Nephron (organoid): ENCODE results near the gene ZBTB33.

ENCODE experiments used
- H3K27ac Mint-ChIP-seq, 3 experiments: 2 replicates each; pipeline ENCODE4 v1.8.0; 2020; ENCODE audit warnings: mixed read lengths in 3 of 3, mild to moderate bottlenecking in 2 of 3, moderate library complexity in 1 of 3
- H3K27me3 Mint-ChIP-seq: 2 replicates; pipeline ENCODE4 v1.8.0; 2021; ENCODE audit warnings: low read depth, mild to moderate bottlenecking, moderate library complexity, mixed read lengths
- H3K36me3 Mint-ChIP-seq: 2 replicates; pipeline ENCODE4 v1.8.0; 2020; ENCODE audit warnings: low read depth, mixed read lengths
- H3K4me1 Mint-ChIP-seq: 2 replicates; pipeline ENCODE4 v1.8.0; 2020; ENCODE audit warnings: mixed read lengths
- H3K4me3 Mint-ChIP-seq, 3 experiments: 2 replicates each; pipeline ENCODE4 v1.8.0; 2020; ENCODE audit warnings: mild to moderate bottlenecking in 3 of 3, mixed read lengths in 3 of 3, moderate library complexity in 2 of 3
- H3K9me3 Mint-ChIP-seq: 2 replicates; pipeline ENCODE4 v1.8.0; 2020; ENCODE audit warnings: mixed read lengths
- TF ChIP-seq, protein P1 (sequence below), 3 experiments: fragments of 200-600 bp; sonication (generic); IDR thresholded peaks; one replicate each; pipeline ENCODE4 v1.5.0; 2021; ENCODE audit warnings: antibody characterized with exemption in 3 of 3; ENCODE audit not compliant: unreplicated experiment in 3 of 3

The ZBTB33 gene

DNA sequence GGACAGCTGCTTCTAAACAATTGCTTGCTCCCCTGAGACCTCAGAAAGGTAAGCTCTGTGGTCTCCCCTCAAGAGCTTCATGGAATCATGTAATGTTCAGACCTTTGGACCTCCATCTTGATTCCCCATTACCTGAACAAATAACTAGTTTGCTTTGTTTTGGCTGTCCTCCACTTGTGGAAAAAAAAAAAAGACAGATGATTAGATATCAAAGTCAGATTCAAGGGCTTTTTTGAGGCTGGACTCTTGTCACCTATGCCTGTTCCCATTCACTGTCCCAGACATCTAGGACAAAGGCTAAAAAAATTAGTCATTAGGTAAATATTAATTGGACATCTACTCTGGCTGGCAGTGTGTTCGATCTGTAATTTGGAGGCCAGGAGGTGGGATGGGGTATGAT, 47.3 kb downstream of the ZBTB33 start:
- Mint-ChIP-seq H3K4me1 (no peaks in the 10 kb centered on the region), H3K4me3 (no peak overlapping the region), H3K9me3 (peaks cover 3% of the 10 kb centered on the region), H3K27ac (no peak overlapping the region), H3K27me3 (no peaks in the 10 kb centered on the region), H3K36me3 (no peaks in the 10 kb centered on the region)
- TF ChIP-seq, protein P1, sequence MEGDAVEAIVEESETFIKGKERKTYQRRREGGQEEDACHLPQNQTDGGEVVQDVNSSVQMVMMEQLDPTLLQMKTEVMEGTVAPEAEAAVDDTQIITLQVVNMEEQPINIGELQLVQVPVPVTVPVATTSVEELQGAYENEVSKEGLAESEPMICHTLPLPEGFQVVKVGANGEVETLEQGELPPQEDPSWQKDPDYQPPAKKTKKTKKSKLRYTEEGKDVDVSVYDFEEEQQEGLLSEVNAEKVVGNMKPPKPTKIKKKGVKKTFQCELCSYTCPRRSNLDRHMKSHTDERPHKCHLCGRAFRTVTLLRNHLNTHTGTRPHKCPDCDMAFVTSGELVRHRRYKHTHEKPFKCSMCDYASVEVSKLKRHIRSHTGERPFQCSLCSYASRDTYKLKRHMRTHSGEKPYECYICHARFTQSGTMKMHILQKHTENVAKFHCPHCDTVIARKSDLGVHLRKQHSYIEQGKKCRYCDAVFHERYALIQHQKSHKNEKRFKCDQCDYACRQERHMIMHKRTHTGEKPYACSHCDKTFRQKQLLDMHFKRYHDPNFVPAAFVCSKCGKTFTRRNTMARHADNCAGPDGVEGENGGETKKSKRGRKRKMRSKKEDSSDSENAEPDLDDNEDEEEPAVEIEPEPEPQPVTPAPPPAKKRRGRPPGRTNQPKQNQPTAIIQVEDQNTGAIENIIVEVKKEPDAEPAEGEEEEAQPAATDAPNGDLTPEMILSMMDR (IDR thresholded peaks at IDR 0.05; ENCODE audit: unreplicated experiment in 3 of 3): no peak

DNA sequence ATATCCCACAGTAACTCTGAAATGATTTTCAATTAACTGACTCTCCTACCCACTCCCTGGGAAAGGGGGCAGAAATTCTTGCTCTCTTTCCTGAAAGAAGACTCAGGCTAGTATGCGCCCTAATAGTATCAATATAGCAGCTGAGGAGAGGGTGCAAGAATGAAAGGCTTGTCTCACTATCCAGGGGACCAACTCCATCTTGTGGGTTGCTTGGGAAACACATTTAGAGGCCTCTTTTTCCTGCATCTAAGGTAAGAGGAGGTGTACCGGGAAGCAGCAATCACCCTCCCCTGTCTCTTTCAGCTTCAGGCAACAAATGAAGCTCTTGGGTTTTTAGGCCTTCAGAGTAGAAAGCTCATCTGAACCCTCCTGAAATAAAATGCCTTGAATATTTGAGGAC, 49.3 kb downstream of the ZBTB33 start:
- H3K36me3 Mint-ChIP-seq: no peaks in the 10 kb centered on the region
- TF ChIP-seq, protein P1 (IDR thresholded peaks at IDR 0.05; ENCODE audit: unreplicated experiment in 3 of 3): no peak
- H3K4me3 Mint-ChIP-seq: no peak overlapping the region
- no peak overlapping the region for H3K27ac Mint-ChIP-seq
- no peaks in the 10 kb centered on the region for H3K4me1 Mint-ChIP-seq
- H3K27me3 Mint-ChIP-seq: peaks cover 6% of the 10 kb centered on the region
- H3K9me3 Mint-ChIP-seq: peaks cover 3% of the 10 kb centered on the region

- peaks cover 21% of the 10 kb centered on the region for H3K27me3 Mint-ChIP-seq
- peaks cover 3% of the 10 kb centered on the region for H3K9me3 Mint-ChIP-seq
- TF ChIP-seq, protein P1 (IDR thresholded peaks at IDR 0.05; ENCODE audit: unreplicated experiment in 3 of 3): no peak
- no peak overlapping the region for H3K27ac Mint-ChIP-seq
- no peaks in the 10 kb centered on the region for H3K4me1 Mint-ChIP-seq
- no peak overlapping the region for H3K4me3 Mint-ChIP-seq
- H3K36me3 Mint-ChIP-seq: no peaks in the 10 kb centered on the region
Measured at GRCh38 chrX:120301497-120301896, 50.9 kb downstream of the ZBTB33 start.

GRCh38 chrX:120301960-120302359, 51.3 kb downstream of the ZBTB33 start:
- Mint-ChIP-seq H3K4me1 (no peaks in the 10 kb centered on the region), H3K27ac (no peak overlapping the region), H3K27me3 (peaks cover 26% of the 10 kb centered on the region), H3K4me3 (no peak overlapping the region), H3K9me3 (peaks cover 3% of the 10 kb centered on the region), H3K36me3 (no peaks in the 10 kb centered on the region)
- TF ChIP-seq, protein P1 (IDR thresholded peaks at IDR 0.05; ENCODE audit: unreplicated experiment in 3 of 3): no peak

GRCh38 chrX:120302434-120302833, 51.8 kb downstream of the ZBTB33 start:
- Mint-ChIP-seq H3K9me3 (peaks cover 3% of the 10 kb centered on the region), H3K36me3 (no peaks in the 10 kb centered on the region), H3K4me1 (no peaks in the 10 kb centered on the region), H3K27ac (no peak overlapping the region), H3K4me3 (no peak overlapping the region), H3K27me3 (peaks cover 31% of the 10 kb centered on the region)
- TF ChIP-seq, protein P1 (IDR thresholded peaks at IDR 0.05; ENCODE audit: unreplicated experiment in 3 of 3): no peak

DNA sequence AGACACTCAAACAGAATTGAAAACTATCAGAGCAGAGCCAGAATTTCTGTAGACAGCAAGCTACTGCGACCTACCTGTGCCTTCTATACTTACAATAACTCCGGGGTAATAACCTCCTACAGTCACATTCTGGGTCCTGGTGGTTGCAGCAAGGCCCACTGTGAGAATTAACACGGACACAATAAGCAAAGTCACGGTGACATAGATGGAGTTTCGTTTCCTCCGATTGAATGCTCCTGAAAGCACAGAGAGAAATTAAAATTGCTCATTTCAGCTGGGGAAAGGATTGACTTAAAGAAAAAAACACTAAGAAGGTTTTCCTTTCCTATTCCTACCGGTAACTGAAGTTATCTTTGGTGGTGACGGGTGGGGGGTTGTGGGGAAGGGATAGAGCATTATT, 53.6 kb downstream of the ZBTB33 start:
- Mint-ChIP-seq H3K4me1 (peaks cover under 1% of the 10 kb centered on the region), H3K27ac (no peak overlapping the region), H3K27me3 (peaks cover 49% of the 10 kb centered on the region), H3K4me3 (no peak overlapping the region), H3K36me3 (no peaks in the 10 kb centered on the region), H3K9me3 (no peaks in the 10 kb centered on the region)
- TF ChIP-seq, protein P1 (IDR thresholded peaks at IDR 0.05; ENCODE audit: unreplicated experiment in 3 of 3): no peak
